HCT116 (cell line): ENCODE data around the gene AQP6. TPM values are rescaled to one million over a fixed set of nuclear protein-coding genes. Genes with fewer than 3 reads are reported as not detected.

ENCODE experiments used
- ATAC-seq: fragments of 200-7000 bp; cut with Tn5 transposase; 2 replicates; pipeline ENCODE4 v1.9.1; 2020; ENCODE audit warnings: mild to moderate bottlenecking, moderate library complexity
- BruUV-seq: library from RNA; stranded (reverse); fragments of 400-500 nt; replicated peaks from 2 replicates; lab custom pipeline; 2021; lab: Mats Ljungman, UMichigan
- CTCF ChIA-PET: fragments of 300-600 bp; sonication (Branson Sonifier 250); formaldehyde crosslinking; loops from one replicate; lab custom pipeline; 2021; ENCODE audit warnings: antibody characterized with exemption; lab: Charles Lee
- POLR2A ChIA-PET: fragments of 300-600, 350-600 bp; sonication (Branson Sonifier 250); formaldehyde crosslinking; loops from one replicate; lab custom pipeline; 2021; ENCODE audit warnings: antibody characterized with exemption; lab: Charles Lee
- RAD21 ChIA-PET, 2 experiments: fragments of 300-600 bp; sonication (Branson Sonifier 250); formaldehyde crosslinking; loops; one replicate each; lab custom pipeline; 2023; ENCODE audit warnings: low total read pairs in 2 of 2; ENCODE audit not compliant: uncharacterized antibody in 2 of 2, unreplicated experiment in 2 of 2, low non-redundant PET in 1 of 2; lab: Charles Lee
- DNase-seq: peaks from one replicate; pipeline ENCODE4 v3.0.0-alpha.2; 2010; ENCODE audit warnings: low read depth, low spot score
- H2AFZ ChIP-seq: fragments of 200-600 bp; shearing (Covaris generic), sonication (generic); 2 replicates; pipeline ENCODE4 v1.6.1; 2017; ENCODE audit warnings: low read depth, mixed run types, mixed read lengths, antibody characterized with exemption, low read length; ENCODE audit not compliant: poor library complexity, severe bottlenecking
- H3K27ac ChIP-seq: 2 replicates; pipeline ENCODE4 v1.5.1; 2012; ENCODE audit warnings: low read depth, low read length
- H3K27me3 ChIP-seq: fragments of 200-600 bp; sonication (generic); 2 replicates; pipeline ENCODE4 v1.6.1; 2016; ENCODE audit warnings: mixed run types, low read length, mixed read lengths; ENCODE audit not compliant: insufficient read depth
- H3K36me3 ChIP-seq, 2 experiments: fragments of 200-500 bp in 1 of 2; fragments of 200-600 bp in 1 of 2; sonication (Bioruptor generic) in 1 of 2; sonication (generic) in 1 of 2; 2 replicates each; pipeline versions ENCODE4 v1.5.1 to v1.6.1; 2014 to 2016; ENCODE audit warnings: low read length in 2 of 2, inconsistent platforms in 1 of 2, mixed read lengths in 1 of 2, mixed run types in 1 of 2; ENCODE audit not compliant: insufficient read depth in 2 of 2, control insufficient read depth in 1 of 2
- H3K4me1 ChIP-seq, 2 experiments: fragments of 200-600 bp in 1 of 2; sonication (generic) in 1 of 2; 2 replicates each; pipeline versions ENCODE4 v1.5.1 to v1.6.1; 2012 to 2017; ENCODE audit warnings: low read length in 2 of 2, inconsistent platforms in 1 of 2, mild to moderate bottlenecking in 1 of 2, mixed read lengths in 1 of 2, mixed run types in 1 of 2, moderate library complexity in 1 of 2; ENCODE audit not compliant: insufficient read depth in 2 of 2, control insufficient read depth in 1 of 2
- H3K4me2 ChIP-seq: fragments of 200-600 bp; sonication (generic); 2 replicates; pipeline ENCODE4 v1.6.1; 2017; ENCODE audit warnings: mixed run types, low read length, mixed read lengths
- H3K4me3 ChIP-seq, 2 experiments: fragments of 200-600 bp in 1 of 2; sonication (generic) in 1 of 2; replicated peaks in 1 of 2; 2 replicates each; pipeline ENCODE4 v1.5.1; 2011 to 2016; ENCODE audit warnings: low read length in 2 of 2, control low read depth in 1 of 2, low read depth in 1 of 2, mild to moderate bottlenecking in 1 of 2, mixed read lengths in 1 of 2, mixed run types in 1 of 2
- H3K79me2 ChIP-seq: fragments of 200-600 bp; sonication (generic); 2 replicates; pipeline ENCODE4 v1.6.1; 2017; ENCODE audit warnings: mild to moderate bottlenecking, mixed run types, low read length, moderate library complexity, mixed read lengths; ENCODE audit not compliant: insufficient read depth
- H3K9ac ChIP-seq: fragments of 200-600 bp; sonication (generic); 2 replicates; pipeline ENCODE4 v1.6.1; 2016; ENCODE audit warnings: low read length, mixed read lengths
- H3K9me2 ChIP-seq: fragments of 200-600 bp; sonication (generic), shearing (Covaris generic); 2 replicates; pipeline ENCODE4 v1.6.1; 2017; ENCODE audit warnings: mixed run types, mild to moderate bottlenecking, moderate library complexity; ENCODE audit not compliant: insufficient read depth
- H3K9me3 ChIP-seq, 2 experiments: fragments of 200-500 bp in 1 of 2; fragments of 200-600 bp in 1 of 2; sonication (Bioruptor generic) in 1 of 2; sonication (generic) in 1 of 2; 2 replicates each; pipeline ENCODE4 v1.6.1; 2014 to 2017; ENCODE audit warnings: low read length in 2 of 2, mixed read lengths in 2 of 2, inconsistent platforms in 1 of 2, low read depth in 1 of 2, mild to moderate bottlenecking in 1 of 2, mixed run types in 1 of 2, moderate library complexity in 1 of 2; ENCODE audit not compliant: control insufficient read depth in 1 of 2, insufficient read depth in 1 of 2
- H4K20me1 ChIP-seq: fragments of 200-600 bp; sonication (generic), shearing (Covaris generic); 2 replicates; pipeline ENCODE4 v1.6.1; 2017; ENCODE audit warnings: mixed run types, mild to moderate bottlenecking, moderate library complexity; ENCODE audit not compliant: insufficient read depth
- CBX3 ChIP-seq: IDR thresholded peaks from 2 replicates; pipeline ENCODE4 v1.6.1; 2012; ENCODE audit warnings: low read depth
- EGR1 ChIP-seq: IDR thresholded peaks from 2 replicates; pipeline ENCODE4 v1.6.1; 2012; ENCODE audit warnings: low read depth
- EZH2 ChIP-seq: fragments of 200-600 bp; sonication (generic); IDR thresholded peaks from 2 replicates; pipeline ENCODE4 v1.6.1; 2017; ENCODE audit warnings: antibody characterized with exemption, mixed run types
- EZH2phosphoT487 ChIP-seq: fragments of 200-600 bp; IDR thresholded peaks from 2 replicates; pipeline ENCODE4 v1.6.1; 2018; ENCODE audit warnings: antibody characterized with exemption, borderline replicate concordance
- FOSL1 ChIP-seq: IDR thresholded peaks from 2 replicates; pipeline ENCODE4 v1.6.1; 2012; ENCODE audit warnings: low read depth
- JUND ChIP-seq: IDR thresholded peaks from 2 replicates; pipeline ENCODE4 v1.6.1; 2012
- POLR2A ChIP-seq: IDR thresholded peaks from 2 replicates; pipeline ENCODE4 v1.7.0; 2011; ENCODE audit warnings: borderline replicate concordance; ENCODE audit not compliant: insufficient read depth, insufficient read length; ENCODE audit errors: extremely low read depth
- POLR2AphosphoS5 ChIP-seq: IDR thresholded peaks from 2 replicates; pipeline ENCODE4 v1.6.1; 2011; ENCODE audit warnings: mild to moderate bottlenecking, low read depth, low read length, moderate library complexity
- RAD21 ChIP-seq: IDR thresholded peaks from 2 replicates; pipeline ENCODE4 v1.6.1; 2012; ENCODE audit warnings: low read depth, mild to moderate bottlenecking
- SIN3A ChIP-seq: IDR thresholded peaks from 2 replicates; pipeline ENCODE4 v1.6.1; 2012; ENCODE audit warnings: low read depth
- SP1 ChIP-seq: IDR thresholded peaks from 2 replicates; pipeline ENCODE4 v1.6.1; 2012; ENCODE audit warnings: low read depth
- SRF ChIP-seq: IDR thresholded peaks from 2 replicates; pipeline ENCODE4 v1.6.1; 2012; ENCODE audit warnings: low read depth
- TCF7L2 ChIP-seq: IDR thresholded peaks from 2 replicates; pipeline ENCODE4 v1.7.0; 2011; ENCODE audit warnings: borderline replicate concordance, inconsistent platforms; ENCODE audit not compliant: insufficient read depth, insufficient read length; ENCODE audit errors: extremely low read depth
- ZFX ChIP-seq: fragments of 450-650 bp; IDR thresholded peaks from 2 replicates; pipeline ENCODE4 v1.6.1; 2017
- intact Hi-C: fragments of 100-400 bp; cut with micrococcal nuclease; formaldehyde crosslinking; loops from 2 replicates; pipeline ENCODE4 v1.10.0; 2022
- total RNA-seq: library from RNA; stranded (reverse); gene quantifications from one replicate; pipeline ENCODE4 v1.2.1, GENCODE V29; 2021; ENCODE audit not compliant: unreplicated experiment
- TF ChIP-seq, protein P1 (sequence below): IDR thresholded peaks from 2 replicates; pipeline ENCODE4 v1.6.1; 2012
- TF ChIP-seq, protein P2 (sequence below): IDR thresholded peaks from 2 replicates; pipeline ENCODE4 v1.6.1; 2012; ENCODE audit warnings: low read depth
- TF ChIP-seq, protein P3 (sequence below), 3 experiments: fragments of 200-600 bp in 1 of 3; sonication (generic) in 1 of 3; IDR thresholded peaks in 2 of 3; conservative IDR thresholded peaks in 1 of 3; 2 replicates each; pipeline ENCODE4 v1.5.1; 2012 to 2017; ENCODE audit warnings: low read depth in 2 of 3, low read length in 2 of 3, antibody characterized with exemption in 1 of 3, borderline replicate concordance in 1 of 3, control low read depth in 1 of 3, mild to moderate bottlenecking in 1 of 3, mixed read lengths in 1 of 3, mixed run types in 1 of 3, moderate library complexity in 1 of 3; ENCODE audit not compliant: insufficient read depth in 1 of 3

The AQP6 gene
- total RNA-seq, 1 experiment from 2014 or later: not detected

DNA sequence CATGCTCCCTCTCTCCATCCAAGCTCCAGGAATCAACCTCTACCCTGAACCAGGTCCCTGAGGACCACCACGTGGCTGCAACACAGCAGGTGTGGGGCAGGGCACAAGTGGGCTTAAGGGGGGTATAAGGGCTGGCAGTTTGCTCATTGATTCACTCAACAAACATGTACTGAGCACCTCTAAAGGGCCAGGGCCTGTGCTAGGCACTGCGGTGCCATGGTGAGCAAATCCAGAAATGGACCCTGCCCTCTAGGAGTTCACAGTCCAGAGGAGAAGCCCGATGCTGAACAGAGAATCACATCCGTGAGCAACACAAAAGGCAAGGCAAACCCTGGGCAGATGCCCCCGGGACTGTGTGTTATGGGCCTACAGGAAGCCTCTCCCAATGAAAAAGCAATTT, 28.7 kb upstream of the AQP6 start:
- H3K79me2 ChIP-seq: no peaks in the 10 kb centered on the region
- no peaks in the 10 kb centered on the region for H3K36me3 ChIP-seq
- no peak overlapping the region for H2AFZ ChIP-seq
- H3K4me3 ChIP-seq: no peak overlapping the region
- ChIA-PET CTCF (no interaction called here), RAD21 (no interaction called here), POLR2A (no interaction called here)
- H3K27me3 ChIP-seq: no peaks in the 10 kb centered on the region
- no peaks in the 10 kb centered on the region for H3K9me2 ChIP-seq
- peaks cover 3 to 13% of the 10 kb centered on the region in 2 experiments; a peak in 3 of 4 replicates for H3K4me1 ChIP-seq
- no peak for DNase-seq
- intact Hi-C loops: no loop called here
- no peak overlapping the region for H3K9ac ChIP-seq
- no peak overlapping the region for H3K4me2 ChIP-seq
- no peak for TF ChIP-seq SIN3A
- TF ChIP-seq JUND: no peak
- no peak for TF ChIP-seq POLR2A
- no peak for TF ChIP-seq EZH2phosphoT487
- no peak for TF ChIP-seq SRF
- TF ChIP-seq, protein P1, sequence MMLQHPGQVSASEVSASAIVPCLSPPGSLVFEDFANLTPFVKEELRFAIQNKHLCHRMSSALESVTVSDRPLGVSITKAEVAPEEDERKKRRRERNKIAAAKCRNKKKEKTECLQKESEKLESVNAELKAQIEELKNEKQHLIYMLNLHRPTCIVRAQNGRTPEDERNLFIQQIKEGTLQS: no peak
- TF ChIP-seq ZFX: no peak
- TF ChIP-seq SP1: no peak
- TF ChIP-seq POLR2AphosphoS5: no peak
- TF ChIP-seq FOSL1: no peak
- no peak for TF ChIP-seq TCF7L2
- TF ChIP-seq CBX3: no peak
- no peak for TF ChIP-seq RAD21
- no peak for TF ChIP-seq EZH2
- TF ChIP-seq, protein P2, sequence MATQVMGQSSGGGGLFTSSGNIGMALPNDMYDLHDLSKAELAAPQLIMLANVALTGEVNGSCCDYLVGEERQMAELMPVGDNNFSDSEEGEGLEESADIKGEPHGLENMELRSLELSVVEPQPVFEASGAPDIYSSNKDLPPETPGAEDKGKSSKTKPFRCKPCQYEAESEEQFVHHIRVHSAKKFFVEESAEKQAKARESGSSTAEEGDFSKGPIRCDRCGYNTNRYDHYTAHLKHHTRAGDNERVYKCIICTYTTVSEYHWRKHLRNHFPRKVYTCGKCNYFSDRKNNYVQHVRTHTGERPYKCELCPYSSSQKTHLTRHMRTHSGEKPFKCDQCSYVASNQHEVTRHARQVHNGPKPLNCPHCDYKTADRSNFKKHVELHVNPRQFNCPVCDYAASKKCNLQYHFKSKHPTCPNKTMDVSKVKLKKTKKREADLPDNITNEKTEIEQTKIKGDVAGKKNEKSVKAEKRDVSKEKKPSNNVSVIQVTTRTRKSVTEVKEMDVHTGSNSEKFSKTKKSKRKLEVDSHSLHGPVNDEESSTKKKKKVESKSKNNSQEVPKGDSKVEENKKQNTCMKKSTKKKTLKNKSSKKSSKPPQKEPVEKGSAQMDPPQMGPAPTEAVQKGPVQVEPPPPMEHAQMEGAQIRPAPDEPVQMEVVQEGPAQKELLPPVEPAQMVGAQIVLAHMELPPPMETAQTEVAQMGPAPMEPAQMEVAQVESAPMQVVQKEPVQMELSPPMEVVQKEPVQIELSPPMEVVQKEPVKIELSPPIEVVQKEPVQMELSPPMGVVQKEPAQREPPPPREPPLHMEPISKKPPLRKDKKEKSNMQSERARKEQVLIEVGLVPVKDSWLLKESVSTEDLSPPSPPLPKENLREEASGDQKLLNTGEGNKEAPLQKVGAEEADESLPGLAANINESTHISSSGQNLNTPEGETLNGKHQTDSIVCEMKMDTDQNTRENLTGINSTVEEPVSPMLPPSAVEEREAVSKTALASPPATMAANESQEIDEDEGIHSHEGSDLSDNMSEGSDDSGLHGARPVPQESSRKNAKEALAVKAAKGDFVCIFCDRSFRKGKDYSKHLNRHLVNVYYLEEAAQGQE: no peak
- TF ChIP-seq, protein P3, sequence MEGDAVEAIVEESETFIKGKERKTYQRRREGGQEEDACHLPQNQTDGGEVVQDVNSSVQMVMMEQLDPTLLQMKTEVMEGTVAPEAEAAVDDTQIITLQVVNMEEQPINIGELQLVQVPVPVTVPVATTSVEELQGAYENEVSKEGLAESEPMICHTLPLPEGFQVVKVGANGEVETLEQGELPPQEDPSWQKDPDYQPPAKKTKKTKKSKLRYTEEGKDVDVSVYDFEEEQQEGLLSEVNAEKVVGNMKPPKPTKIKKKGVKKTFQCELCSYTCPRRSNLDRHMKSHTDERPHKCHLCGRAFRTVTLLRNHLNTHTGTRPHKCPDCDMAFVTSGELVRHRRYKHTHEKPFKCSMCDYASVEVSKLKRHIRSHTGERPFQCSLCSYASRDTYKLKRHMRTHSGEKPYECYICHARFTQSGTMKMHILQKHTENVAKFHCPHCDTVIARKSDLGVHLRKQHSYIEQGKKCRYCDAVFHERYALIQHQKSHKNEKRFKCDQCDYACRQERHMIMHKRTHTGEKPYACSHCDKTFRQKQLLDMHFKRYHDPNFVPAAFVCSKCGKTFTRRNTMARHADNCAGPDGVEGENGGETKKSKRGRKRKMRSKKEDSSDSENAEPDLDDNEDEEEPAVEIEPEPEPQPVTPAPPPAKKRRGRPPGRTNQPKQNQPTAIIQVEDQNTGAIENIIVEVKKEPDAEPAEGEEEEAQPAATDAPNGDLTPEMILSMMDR (IDR thresholded peaks at IDR 0.05 in 2 of 3, conservative IDR thresholded peaks at IDR 0.05 in 1 of 3; ENCODE audit: borderline replicate concordance in 1 of 3, insufficient read depth in 1 of 3, low read depth in 2 of 3, low read length in 2 of 3): no peak
- TF ChIP-seq EGR1: no peak
- H3K27ac ChIP-seq: no peak overlapping the region
- no peaks in the 10 kb centered on the region for H4K20me1 ChIP-seq
- no peaks in the 10 kb centered on the region for H3K9me3 ChIP-seq
- BruUV-seq: no TSS peak
- no peak for ATAC-seq
